Measurements from ENCODE around the gene LTB4R2.
"Not testable (repeated sequence)": the region's sequence is repeated elsewhere in the genome, so short reads cannot be mapped to it uniquely, and the experiment has no call there.

The LTB4R2 gene

GRCh38 chr14:24342889-24343288, 32.9 kb downstream of the LTB4R2 start:
- DNase-seq = no peak

GRCh38 chr14:24343795-24344660, 34.1 kb downstream of the LTB4R2 start:
- no peak for DNase-seq

- DNase-seq = no peak
These were observed 37.2 kb downstream of the LTB4R2 start for GRCh38 chr14:24347134-24347533.

- DNase-seq = no peak
These were observed 38.2 kb downstream of the LTB4R2 start for GRCh38 chr14:24348186-24348585.

- no peak for DNase-seq
These were observed 39.8 kb downstream of the LTB4R2 start for GRCh38 chr14:24349742-24350141.

- no peak for DNase-seq
These were observed 41.6 kb downstream of the LTB4R2 start for GRCh38 chr14:24351517-24351916.

- no peak for DNase-seq
These were observed 43.9 kb downstream of the LTB4R2 start for GRCh38 chr14:24353559-24354481.

GRCh38 chr14:24354482-24354825, 44.5 kb downstream of the LTB4R2 start:
- DNase-seq = not testable (repeated sequence)

- DNase-seq = no peak
These were observed 45.1 kb downstream of the LTB4R2 start for GRCh38 chr14:24355009-24355408.

GRCh38 chr14:24356208-24356607, 46.3 kb downstream of the LTB4R2 start:
- DNase-seq = no peak

- DNase-seq = no peak
These were observed 50.3 kb downstream of the LTB4R2 start for GRCh38 chr14:24360281-24360680.

GRCh38 chr14:24361326-24361725, 51.4 kb downstream of the LTB4R2 start:
- DNase-seq = no peak

Measured in activated naive CD4-positive, alpha-beta T cell treated with Interleukin-2 at 50 U/mL for 16 hours (primary cell).